CD8-positive, alpha-beta memory T cell (primary cell): ENCODE results near the gene SLC37A1. TPM values are rescaled to one million over a fixed set of nuclear protein-coding genes. Genes with fewer than 3 reads are reported as not detected.

Experiments used
- CTCF ChIA-PET: fragments of 350-600 bp; sonication (Branson Sonifier 250); formaldehyde crosslinking; loops from one replicate; lab custom pipeline; 2021; ENCODE audit warnings: antibody characterized with exemption; lab: Charles Lee
- POLR2A ChIA-PET: fragments of 350-600 bp; sonication (Branson Sonifier 250); formaldehyde crosslinking; loops from one replicate; lab custom pipeline; 2021; ENCODE audit warnings: antibody characterized with exemption; lab: Charles Lee
- DNase-seq, 5 donors: peaks; one replicate each; pipeline versions ENCODE4 v3.0.0 to v3.0.0-alpha.2; 2020 to 2022; ENCODE audit warnings: mixed read lengths in 1 of 5
- H3K27ac ChIP-seq: one replicate; pipeline ENCODE4 v1.7.0; 2013; ENCODE audit warnings: low read depth, mild to moderate bottlenecking, low read length, moderate library complexity
- H3K27me3 ChIP-seq: 2 replicates; pipeline ENCODE4 v1.7.0; 2013; ENCODE audit warnings: low read length, mild to moderate bottlenecking; ENCODE audit not compliant: insufficient read depth, poor library complexity, severe bottlenecking
- H3K36me3 ChIP-seq: 2 replicates; pipeline ENCODE4 v1.7.0; 2013; ENCODE audit warnings: mild to moderate bottlenecking, low read length, moderate library complexity; ENCODE audit not compliant: insufficient read depth
- H3K4me1 ChIP-seq: 2 replicates; pipeline ENCODE4 v1.7.0; 2013; ENCODE audit warnings: mild to moderate bottlenecking, low read length, moderate library complexity; ENCODE audit not compliant: insufficient read depth
- H3K4me3 ChIP-seq: 2 replicates; pipeline ENCODE4 v1.7.0; 2013; ENCODE audit warnings: mild to moderate bottlenecking, low read length
- H3K9me3 ChIP-seq: 2 replicates; pipeline ENCODE4 v1.7.0; 2013; ENCODE audit warnings: mild to moderate bottlenecking, low read length
- H3K27ac Mint-ChIP-seq, 8 donors: one replicate each; pipeline ENCODE4 v1.8.0; 2020 to 2021; ENCODE audit warnings: mixed read lengths in 8 of 8, mild to moderate bottlenecking in 6 of 8, inconsistent platforms in 3 of 8, moderate library complexity in 3 of 8
- H3K27me3 Mint-ChIP-seq, 2 donors: one replicate each; pipeline ENCODE4 v1.8.0; 2020 to 2021; ENCODE audit warnings: mixed read lengths in 2 of 2, mild to moderate bottlenecking in 1 of 2, moderate library complexity in 1 of 2
- H3K36me3 Mint-ChIP-seq, 3 donors: one replicate each; pipeline ENCODE4 v1.8.0; 2020 to 2021; ENCODE audit warnings: mixed read lengths in 3 of 3, inconsistent platforms in 1 of 3, mild to moderate bottlenecking in 1 of 3
- H3K4me1 Mint-ChIP-seq, 3 donors: one replicate each; pipeline ENCODE4 v1.8.0; 2020 to 2021; ENCODE audit warnings: mixed read lengths in 3 of 3, inconsistent platforms in 1 of 3, mild to moderate bottlenecking in 1 of 3
- H3K4me3 Mint-ChIP-seq, 7 donors: one replicate each; pipeline ENCODE4 v1.8.0; 2020 to 2021; ENCODE audit warnings: mixed read lengths in 7 of 7, mild to moderate bottlenecking in 6 of 7, moderate library complexity in 4 of 7, inconsistent platforms in 2 of 7
- H3K9me3 Mint-ChIP-seq, 5 donors: one replicate each; pipeline ENCODE4 v1.8.0; 2020 to 2022; ENCODE audit warnings: mixed read lengths in 5 of 5, mild to moderate bottlenecking in 3 of 5, moderate library complexity in 2 of 5, inconsistent platforms in 1 of 5
- polyA plus RNA-seq: library from polyadenylated mRNA; unstranded; fragments of 300-500 nt; fragmentation: Illumina TruSeq; gene quantifications from one replicate; pipeline ENCODE4 v1.2.3, GENCODE V29; 2021
- total RNA-seq, 2 experiments: library from RNA; stranded (reverse); gene quantifications; one replicate each; pipeline ENCODE4 v1.2.3, GENCODE V29; 2021

Gene SLC37A1
- total and polyA plus RNA-seq, 3 experiments from 2014 or later, result 6.5 to 16.9 (median 16.6) TPM

DNA sequence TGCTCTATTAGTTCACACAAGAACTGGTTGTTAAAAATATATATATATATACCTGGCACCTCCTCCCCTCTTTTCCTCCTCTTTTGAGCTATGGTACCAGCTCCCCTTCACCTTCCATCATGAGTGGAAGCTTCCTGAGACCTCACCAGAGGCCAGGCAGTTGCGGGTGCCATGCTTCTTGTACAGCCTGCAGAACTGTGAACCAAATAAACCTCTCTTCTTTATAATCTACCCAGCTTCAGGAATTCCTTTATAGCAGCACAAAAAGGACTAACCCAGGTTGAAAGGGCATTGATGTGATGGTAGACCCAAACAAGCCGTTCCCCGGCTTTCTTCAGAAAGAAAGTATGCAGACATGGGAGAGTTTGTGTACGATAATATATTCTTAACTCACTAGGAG lies 32.5 kb upstream of the SLC37A1 start:
- Histone ChIP-seq H3K36me3 (no peaks in the 10 kb centered on the region), H3K4me3 (no peak overlapping the region), H3K9me3 (no peaks in the 10 kb centered on the region), H3K27me3 (no peaks in the 10 kb centered on the region), H3K27ac (no peak overlapping the region), H3K4me1 (no peaks in the 10 kb centered on the region)
- ChIA-PET CTCF (no interaction called here), POLR2A (no interaction called here)
- Mint-ChIP-seq H3K4me3 (no peak overlapping the region), H3K36me3 (no peaks in the 10 kb centered on the region), H3K27ac (no peak overlapping the region), H3K9me3 (no peaks in the 10 kb centered on the region), H3K27me3 (peaks cover 3 to 21% of the 10 kb centered on the region in 2 donors), H3K4me1 (no peaks in the 10 kb centered on the region)
- no peak for DNase-seq

DNA sequence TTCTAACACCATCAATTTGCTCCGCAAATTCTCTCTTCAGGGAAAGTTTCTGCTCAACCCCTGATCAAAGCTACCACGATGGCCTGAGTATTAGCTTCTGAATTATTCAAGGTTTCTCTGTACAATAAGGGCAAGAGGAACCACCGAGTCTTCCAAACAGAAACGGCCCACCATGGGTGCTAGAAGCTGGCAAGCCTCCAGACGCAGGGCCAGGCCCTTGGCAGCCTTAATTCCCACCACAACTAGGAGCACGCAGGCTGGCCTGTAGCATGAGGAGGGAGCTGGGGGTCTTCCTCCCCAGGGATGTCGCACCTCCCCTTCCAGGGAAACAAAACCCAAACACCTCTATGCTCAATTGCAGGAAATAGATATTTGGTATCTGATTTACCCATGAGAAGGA lies 28.7 kb upstream of the SLC37A1 start:
- Histone ChIP-seq H3K9me3 (no peaks in the 10 kb centered on the region), H3K27me3 (no peaks in the 10 kb centered on the region), H3K27ac (no peak overlapping the region), H3K4me3 (no peak overlapping the region), H3K36me3 (no peaks in the 10 kb centered on the region), H3K4me1 (no peaks in the 10 kb centered on the region)
- CTCF ChIA-PET, result interaction anchor here (0.6 kb wide), 1 partner anchor 1442 kb away, joined by 3 read pairs; no protein-coding TSS in a partner anchor
- POLR2A ChIA-PET, result no interaction called here
- no peak for DNase-seq
- Mint-ChIP-seq H3K36me3 (peaks cover 0 to 3% (median 3%) of the 10 kb centered on the region in 3 donors), H3K27me3 (peaks cover 12 to 35% of the 10 kb centered on the region in 2 donors), H3K4me3 (no peak overlapping the region), H3K27ac (no peak overlapping the region), H3K9me3 (no peaks in the 10 kb centered on the region), H3K4me1 (no peaks in the 10 kb centered on the region)

DNA sequence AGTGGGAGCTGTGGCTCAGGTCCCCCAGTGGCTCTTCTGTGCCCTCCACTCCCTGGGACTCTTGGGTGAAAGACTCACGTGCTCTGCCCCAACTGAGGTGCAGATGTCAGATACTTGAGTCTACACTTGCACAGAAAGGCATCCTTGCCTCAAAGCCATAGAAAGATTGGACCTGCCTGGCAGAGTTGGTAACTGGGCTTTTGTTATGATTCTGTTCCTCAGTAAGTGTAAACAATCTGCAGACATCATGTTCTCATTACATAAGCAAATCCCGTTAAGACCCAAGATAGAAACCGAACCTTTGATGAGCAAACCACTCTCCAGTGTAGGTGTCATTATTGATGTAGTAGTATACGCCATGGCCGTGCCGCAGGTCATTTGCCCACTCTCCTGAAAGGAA lies 27.6 kb upstream of the SLC37A1 start:
- peaks cover 0 to 3% (median 3%) of the 10 kb centered on the region in 3 donors for H3K36me3 Mint-ChIP-seq
- CTCF ChIA-PET, result no interaction called here
- H3K4me3 ChIP-seq, result no peak overlapping the region

GRCh38 chr21:42486531-42486930 lies 27.1 kb upstream of the SLC37A1 start:
- no peaks in the 10 kb centered on the region for H3K4me1 ChIP-seq
- H3K36me3 ChIP-seq, result no peaks in the 10 kb centered on the region
- CTCF ChIA-PET, result no interaction called here
- Mint-ChIP-seq H3K36me3 (peaks cover 0 to 3% (median 3%) of the 10 kb centered on the region in 3 donors), H3K27ac (no peak overlapping the region), H3K4me1 (no peaks in the 10 kb centered on the region), H3K4me3 (no peak overlapping the region), H3K9me3 (no peaks in the 10 kb centered on the region), H3K27me3 (peaks cover 12 to 38% of the 10 kb centered on the region in 2 donors)
- no peaks in the 10 kb centered on the region for H3K27me3 ChIP-seq
- H3K9me3 ChIP-seq, result no peaks in the 10 kb centered on the region
- H3K4me3 ChIP-seq, result no peak overlapping the region
- no peak for DNase-seq
- no peak overlapping the region for H3K27ac ChIP-seq
- POLR2A ChIA-PET, result no interaction called here

More for the DNA sequence above, 27.6 kb upstream of the SLC37A1 start:
- POLR2A ChIA-PET, result no interaction called here
- Mint-ChIP-seq H3K9me3 (no peaks in the 10 kb centered on the region), H3K27ac (no peak overlapping the region), H3K4me1 (no peaks in the 10 kb centered on the region), H3K27me3 (peaks cover 12 to 38% of the 10 kb centered on the region in 2 donors), H3K4me3 (no peak overlapping the region)
- Histone ChIP-seq H3K4me1 (no peaks in the 10 kb centered on the region), H3K27ac (no peak overlapping the region), H3K36me3 (no peaks in the 10 kb centered on the region), H3K9me3 (no peaks in the 10 kb centered on the region), H3K27me3 (no peaks in the 10 kb centered on the region)
- DNase-seq, result peak in 1 of 5 donors; percentile 13

DNA sequence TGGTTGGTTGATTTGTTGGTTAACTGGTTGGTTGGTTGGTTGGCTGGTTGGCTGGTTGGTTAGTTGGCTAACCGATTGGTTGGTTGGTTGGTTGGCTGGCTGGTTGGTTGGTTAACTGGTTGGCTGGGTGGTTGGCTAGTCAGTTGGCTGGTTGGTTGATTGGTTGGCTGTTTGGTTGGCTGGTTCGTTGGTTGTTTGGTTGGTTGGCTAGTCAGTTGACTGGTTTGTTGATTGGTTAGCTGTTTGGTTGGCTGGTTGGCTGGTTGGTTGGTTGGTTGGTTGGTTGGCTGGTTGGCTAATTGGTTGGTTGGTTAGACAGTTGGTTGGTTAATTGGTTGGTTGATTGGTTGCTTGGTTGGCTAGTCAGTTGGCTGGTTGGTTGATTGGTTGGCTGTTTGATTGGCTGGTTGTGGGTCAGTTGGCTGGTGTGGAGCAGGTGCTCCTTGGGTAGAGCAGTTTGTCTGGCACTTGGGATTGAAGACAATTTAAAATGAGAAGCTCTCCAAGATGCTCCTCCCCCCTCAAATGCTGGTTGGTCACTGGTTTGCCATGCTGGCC lies 24.6 kb upstream of the SLC37A1 start:
- Histone ChIP-seq H3K27ac (no peak overlapping the region), H3K4me1 (no peaks in the 10 kb centered on the region), H3K36me3 (no peaks in the 10 kb centered on the region), H3K27me3 (no peaks in the 10 kb centered on the region), H3K4me3 (no peak overlapping the region), H3K9me3 (no peaks in the 10 kb centered on the region)
- CTCF ChIA-PET, result no interaction called here
- DNase-seq, result no peak
- Mint-ChIP-seq H3K9me3 (no peaks in the 10 kb centered on the region), H3K4me3 (no peak overlapping the region), H3K36me3 (peaks cover 0 to 4% (median 3%) of the 10 kb centered on the region in 3 donors), H3K4me1 (no peaks in the 10 kb centered on the region), H3K27me3 (peaks cover 18 to 35% of the 10 kb centered on the region in 2 donors), H3K27ac (no peak overlapping the region)
- POLR2A ChIA-PET, result no interaction called here

- Histone ChIP-seq H3K4me3 (no peak overlapping the region), H3K27me3 (no peaks in the 10 kb centered on the region), H3K4me1 (no peaks in the 10 kb centered on the region), H3K36me3 (no peaks in the 10 kb centered on the region), H3K9me3 (no peaks in the 10 kb centered on the region), H3K27ac (no peak overlapping the region)
- H3K27me3 Mint-ChIP-seq, result peaks cover 21 to 32% of the 10 kb centered on the region in 2 donors
- H3K9me3 Mint-ChIP-seq, result no peaks in the 10 kb centered on the region
- no peak overlapping the region for H3K4me3 Mint-ChIP-seq
- CTCF ChIA-PET, result no interaction called here
- H3K27ac Mint-ChIP-seq, result peak overlapping the region in 1 of 8 donors; percentile 63
- DNase-seq, result no peak
- H3K36me3 Mint-ChIP-seq, result peaks cover 0 to 4% (median 3%) of the 10 kb centered on the region in 3 donors
- H3K4me1 Mint-ChIP-seq, result no peaks in the 10 kb centered on the region
- POLR2A ChIA-PET, result no interaction called here
Observed at GRCh38 chr21:42489991-42490390, 23.7 kb upstream of the SLC37A1 start.

- peaks cover 0 to 4% (median 3%) of the 10 kb centered on the region in 3 donors for H3K36me3 Mint-ChIP-seq
- CTCF ChIA-PET, result no interaction called here
Observed at GRCh38 chr21:42490720-42491119, 22.9 kb upstream of the SLC37A1 start.

GRCh38 chr21:42491328-42491727 lies 22.3 kb upstream of the SLC37A1 start:
- Histone ChIP-seq H3K36me3 (no peaks in the 10 kb centered on the region), H3K4me1 (peaks cover 5% of the 10 kb centered on the region), H3K9me3 (no peaks in the 10 kb centered on the region), H3K27me3 (no peaks in the 10 kb centered on the region), H3K4me3 (no peak overlapping the region), H3K27ac (no peak overlapping the region)
- Mint-ChIP-seq H3K9me3 (no peaks in the 10 kb centered on the region), H3K27me3 (peaks cover 24% of the 10 kb centered on the region in 2 donors), H3K4me1 (peaks cover 7 to 9% (median 9%) of the 10 kb centered on the region in 3 donors), H3K27ac (no peak overlapping the region), H3K36me3 (peaks cover 0 to 4% (median 3%) of the 10 kb centered on the region in 3 donors), H3K4me3 (no peak overlapping the region)
- DNase-seq, result no peak
- ChIA-PET POLR2A (no interaction called here), CTCF (no interaction called here)

More at GRCh38 chr21:42490720-42491119, 22.9 kb upstream of the SLC37A1 start:
- Histone ChIP-seq H3K4me3 (no peak overlapping the region), H3K27me3 (no peaks in the 10 kb centered on the region), H3K36me3 (no peaks in the 10 kb centered on the region), H3K27ac (no peak overlapping the region), H3K9me3 (no peaks in the 10 kb centered on the region), H3K4me1 (peaks cover 3% of the 10 kb centered on the region)
- H3K4me3 Mint-ChIP-seq, result no peak overlapping the region
- H3K9me3 Mint-ChIP-seq, result no peaks in the 10 kb centered on the region
- POLR2A ChIA-PET, result no interaction called here
- H3K27ac Mint-ChIP-seq, result no peak overlapping the region
- peaks cover 2 to 4% (median 4%) of the 10 kb centered on the region in 3 donors for H3K4me1 Mint-ChIP-seq
- H3K27me3 Mint-ChIP-seq, result peaks cover 22 to 30% of the 10 kb centered on the region in 2 donors
- no peak for DNase-seq
